CD4-positive, alpha-beta T cell treated with Interleukin-10 for 1 hour (primary cell): ENCODE measurements around the gene LYRM4.

Source experiments
- DNase-seq: peaks from one replicate; pipeline ENCODE4 v3.0.0-alpha.2; 2020

The LYRM4 gene

DNA sequence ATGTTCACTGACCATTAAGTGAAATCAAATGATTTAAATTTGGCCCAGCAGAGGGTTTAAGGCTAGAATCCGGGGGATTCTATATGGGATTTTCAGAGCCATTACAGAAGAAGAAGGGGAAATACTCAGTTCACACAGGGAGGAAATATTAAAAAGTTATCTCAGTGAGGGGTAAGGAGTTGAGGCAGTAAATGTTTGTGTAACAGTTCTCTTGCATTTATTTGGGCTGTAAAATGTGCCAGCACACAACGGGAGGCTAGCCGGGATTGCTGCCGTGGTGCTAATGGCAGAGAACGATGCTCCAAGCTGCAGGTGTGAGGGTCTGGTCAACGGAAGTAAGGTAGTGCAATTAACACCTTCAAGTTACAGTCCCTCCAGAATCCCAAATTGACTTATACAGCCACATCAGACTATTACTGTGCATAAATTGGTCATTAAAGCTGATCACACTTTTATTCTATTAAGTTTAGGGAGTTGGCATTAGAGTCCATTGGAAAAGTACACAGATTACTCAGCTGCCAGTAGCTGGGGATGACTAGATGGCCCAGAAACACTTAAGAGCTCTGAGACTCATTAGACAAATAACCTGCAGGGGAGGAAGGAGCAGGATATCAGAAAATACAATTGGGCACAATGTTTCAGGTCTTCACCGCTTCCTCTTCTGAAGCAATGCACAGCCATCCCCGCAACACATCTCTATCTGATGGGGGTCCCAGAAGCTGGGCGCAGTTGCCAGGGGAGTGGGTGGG, 144.3 kb downstream of the LYRM4 start:
- no peak for DNase-seq

DNA sequence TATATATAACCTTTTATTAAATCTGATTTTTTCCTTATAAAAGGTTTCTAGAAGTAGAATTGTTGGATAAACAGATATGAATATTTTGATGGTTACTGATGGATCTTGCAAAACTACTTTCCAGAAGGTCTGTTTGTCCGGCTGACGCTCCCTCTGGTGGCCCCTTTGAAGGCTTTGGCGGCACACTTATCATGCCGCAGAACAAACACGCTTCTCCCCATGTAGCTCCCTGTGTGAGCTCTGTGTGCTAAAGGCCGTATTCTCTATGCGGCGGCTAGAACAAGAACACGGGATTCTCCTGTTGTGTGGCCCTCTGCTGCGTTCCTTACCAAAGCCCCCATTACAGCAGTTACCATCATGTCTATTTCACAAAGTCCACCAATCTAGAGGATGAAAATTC, 145.6 kb downstream of the LYRM4 start:
- DNase-seq, result no peak

DNA sequence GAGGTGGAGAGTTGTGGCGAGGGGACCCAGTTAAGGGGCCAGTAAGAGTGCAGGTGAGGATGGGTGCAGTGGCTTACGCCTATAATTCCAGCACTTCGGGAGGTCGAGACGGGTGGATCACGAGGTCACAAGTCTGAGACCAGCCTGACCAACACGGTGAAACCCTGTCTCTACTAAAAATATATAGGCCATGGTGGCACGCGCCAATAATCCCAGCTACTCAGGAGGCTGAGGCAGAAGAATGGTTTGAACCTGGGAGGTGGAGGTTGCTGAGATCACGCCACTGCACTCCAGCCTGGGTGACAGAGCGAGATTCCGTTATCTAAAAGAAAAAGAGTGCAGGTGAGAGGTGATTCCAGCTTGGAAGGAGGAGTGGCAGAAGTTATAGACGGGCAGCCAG, 147.7 kb downstream of the LYRM4 start:
- no peak for DNase-seq

DNA sequence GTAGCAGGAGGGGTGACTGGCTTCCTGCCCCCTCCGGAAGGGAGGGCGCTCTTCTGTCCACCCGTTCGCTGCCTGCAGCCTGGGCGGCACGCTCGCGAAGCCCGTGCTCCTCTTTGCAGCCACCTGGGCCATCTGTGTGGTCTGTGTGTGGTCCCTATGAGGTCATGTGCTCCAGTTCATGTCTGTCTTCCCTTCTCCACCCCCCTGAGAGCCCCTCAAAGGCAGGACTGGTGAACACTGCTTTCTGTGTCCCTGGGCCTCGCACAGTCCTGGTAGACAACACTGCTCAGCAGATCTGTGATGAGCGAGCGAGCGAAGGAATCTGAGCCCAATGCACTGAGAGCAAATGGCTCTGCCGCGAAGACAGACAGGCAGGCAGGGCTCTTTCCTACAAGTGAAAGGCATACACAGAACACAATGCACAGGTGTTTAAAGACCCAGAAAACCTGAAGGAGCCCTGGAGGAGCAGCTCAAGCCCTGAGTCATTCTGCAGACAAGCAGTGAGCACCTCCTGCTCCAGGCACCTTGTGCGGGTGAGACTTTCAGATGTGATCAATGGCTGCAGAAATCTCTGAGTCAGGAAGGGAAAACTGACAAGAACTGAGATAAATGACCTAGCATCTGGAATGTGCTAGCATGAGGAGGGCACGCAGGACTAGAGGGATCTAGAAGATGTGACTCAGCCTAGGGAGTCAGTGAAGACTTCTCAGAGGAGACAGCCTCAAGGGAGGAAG, 148.5 kb downstream of the LYRM4 start:
- DNase-seq, result no peak

DNA sequence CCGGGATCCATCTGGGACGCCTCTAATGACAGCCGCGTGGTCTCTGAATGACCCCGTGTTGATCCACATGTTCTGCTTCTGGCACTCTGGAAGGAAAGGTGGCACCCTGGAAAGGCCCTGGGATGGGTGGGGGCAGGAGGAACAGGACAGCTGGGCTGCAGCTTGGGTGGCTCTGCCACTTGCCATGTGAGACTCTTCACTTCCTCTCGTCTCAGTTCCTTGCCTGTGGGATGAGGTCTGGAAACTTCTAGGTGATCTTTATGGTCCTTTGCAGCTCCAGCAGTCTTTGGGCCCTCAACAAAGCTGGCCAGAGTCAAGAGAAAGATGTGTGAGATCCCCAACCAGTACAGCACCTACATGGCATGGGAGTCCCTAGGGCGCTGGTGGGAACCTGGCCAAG, 149.1 kb downstream of the LYRM4 start:
- DNase-seq, result no peak

DNA sequence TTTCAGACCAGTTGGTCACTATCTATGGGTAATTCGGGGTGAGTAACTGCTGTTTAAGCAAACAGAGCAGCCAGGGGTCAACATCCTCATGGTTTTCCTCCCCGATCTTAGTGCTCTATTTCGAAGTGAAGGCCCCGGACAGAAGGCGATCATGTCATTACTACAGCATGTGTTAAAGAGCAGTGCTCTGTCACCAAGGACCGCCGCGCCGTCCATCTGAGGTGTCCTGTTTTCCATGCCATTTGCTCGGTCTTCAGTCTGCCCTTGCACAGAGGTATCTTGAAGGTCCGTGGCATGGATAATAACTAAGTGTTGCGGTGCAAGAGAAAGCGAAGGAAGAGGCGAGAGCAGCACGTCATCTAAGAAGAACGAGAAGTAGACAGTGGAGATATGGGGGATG, 150.5 kb downstream of the LYRM4 start:
- no peak for DNase-seq

DNA sequence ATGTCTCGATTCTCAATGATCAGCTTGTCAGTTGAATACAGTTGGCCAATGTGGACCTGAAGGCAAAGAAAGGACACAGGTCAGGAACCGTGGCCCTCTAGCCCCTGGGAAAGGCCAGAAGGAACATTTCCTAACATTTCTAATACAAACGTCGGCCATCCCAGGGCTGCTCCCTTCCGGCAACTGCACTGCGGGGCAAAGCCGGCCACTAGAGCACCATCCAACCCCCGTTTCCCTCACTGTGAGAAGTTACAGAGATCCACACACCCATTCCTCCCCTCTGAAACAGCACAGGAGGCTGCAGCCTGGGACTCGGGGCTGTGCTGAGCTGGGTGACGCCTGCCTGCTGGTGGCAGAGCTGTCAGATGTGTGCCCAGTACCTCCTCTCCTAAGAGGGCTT, 151.3 kb downstream of the LYRM4 start:
- no peak for DNase-seq

DNA sequence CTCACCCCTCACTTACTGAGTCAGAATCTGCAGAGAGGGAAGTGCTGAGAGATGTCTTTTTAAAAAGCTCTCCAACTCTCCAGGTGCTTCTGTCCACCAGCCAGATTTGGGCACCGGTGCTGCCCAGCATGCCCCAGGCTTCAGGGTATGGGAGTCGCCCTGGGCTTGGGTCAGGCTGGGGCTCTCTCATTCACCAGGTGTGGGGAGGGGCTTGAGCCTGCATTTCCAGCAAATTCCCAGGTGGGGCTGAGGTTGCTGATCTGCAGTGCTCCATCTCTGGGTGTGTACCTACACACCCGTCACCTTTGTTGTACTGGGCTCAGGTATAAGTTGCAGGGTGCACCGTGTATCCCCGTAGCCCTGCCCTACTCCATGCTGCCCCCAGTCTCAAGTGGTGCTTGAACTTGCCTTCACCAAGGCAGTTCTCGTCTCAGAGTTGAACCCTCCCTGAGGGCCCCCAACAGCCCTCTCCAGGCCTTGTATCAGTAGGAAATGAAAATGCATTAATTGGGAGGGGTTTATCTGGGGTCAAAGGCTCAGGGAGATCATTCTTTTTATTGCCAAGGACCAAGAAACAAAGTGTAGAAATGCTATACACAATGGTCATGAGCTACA, 152.1 kb downstream of the LYRM4 start:
- DNase-seq, result no peak

DNA sequence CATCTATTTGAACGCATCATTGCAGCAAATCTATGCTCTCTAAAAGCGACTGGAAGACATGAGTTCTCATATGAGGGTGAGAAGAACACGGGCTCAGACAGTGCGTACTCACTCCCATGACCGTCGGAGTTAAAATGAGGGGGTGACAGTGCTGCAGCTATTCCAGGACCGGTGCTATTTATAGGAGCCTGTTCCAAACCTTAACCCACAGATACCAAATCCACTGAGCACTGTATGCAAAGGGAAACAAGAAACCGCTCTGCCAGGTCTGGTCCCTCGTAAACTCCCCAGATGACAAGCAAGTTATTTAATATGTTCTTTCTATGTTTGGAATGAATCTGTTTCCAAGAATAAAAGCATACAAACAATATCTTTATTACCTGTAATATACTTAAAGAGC, 152.7 kb downstream of the LYRM4 start:
- no peak for DNase-seq

DNA sequence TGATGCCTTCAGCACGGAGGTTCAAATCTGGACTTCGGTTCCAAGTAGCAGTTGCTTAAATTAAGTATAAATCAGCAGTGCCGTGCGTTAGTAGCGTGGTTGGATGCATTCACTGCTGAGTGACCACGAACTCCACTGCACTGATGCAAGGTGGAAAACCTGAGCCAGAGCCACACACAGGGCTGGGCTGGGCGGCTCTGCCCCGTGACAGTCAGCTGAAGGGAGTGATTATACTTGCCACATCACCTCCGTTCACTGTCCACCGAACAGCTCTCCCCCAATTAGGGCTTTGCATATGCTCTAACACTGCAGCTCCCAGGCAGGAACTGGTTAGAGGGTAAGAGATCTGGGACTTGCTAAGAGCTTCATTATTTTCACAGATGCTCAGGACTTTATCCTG, 153.4 kb downstream of the LYRM4 start:
- no peak for DNase-seq

DNA sequence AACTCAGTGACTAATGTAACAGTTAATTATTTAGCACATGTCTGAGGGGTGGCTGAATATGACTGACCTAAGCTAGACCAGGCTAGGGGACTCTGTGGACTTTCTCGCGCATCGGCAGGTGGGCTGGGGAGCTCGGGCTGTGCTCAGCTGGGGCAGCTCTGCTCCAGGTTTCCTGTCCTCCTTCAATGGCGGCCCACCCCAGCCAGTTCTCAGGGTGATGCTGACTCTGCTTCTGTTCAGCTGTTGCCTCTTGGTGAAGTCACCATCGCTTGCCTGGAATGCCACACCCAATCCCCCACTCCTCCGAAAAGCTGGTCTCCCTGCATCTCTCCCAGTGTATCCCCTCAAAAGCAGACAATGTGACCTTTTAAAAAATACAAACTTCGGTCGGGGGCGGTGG, 155.6 kb downstream of the LYRM4 start:
- no peak for DNase-seq

DNA sequence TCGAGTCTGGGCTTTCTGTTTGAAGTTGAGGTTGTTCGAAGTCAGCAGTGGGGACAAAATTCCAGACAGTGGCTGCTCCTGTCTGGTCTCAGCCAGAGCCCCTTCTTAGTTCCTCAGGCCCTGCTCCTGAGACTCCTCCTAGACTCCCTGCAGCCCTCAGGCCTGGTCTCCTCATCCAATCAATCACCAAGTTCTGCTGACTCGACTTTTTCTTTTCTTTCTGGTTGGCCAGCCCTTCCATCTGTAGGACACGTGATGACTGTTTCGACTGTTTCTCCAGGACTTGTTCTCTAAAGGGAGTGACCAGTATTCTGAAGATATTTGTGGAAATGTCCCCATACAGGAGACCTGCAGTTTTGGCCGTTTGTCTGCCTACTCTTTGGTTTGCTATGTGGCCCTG, 156.1 kb downstream of the LYRM4 start:
- DNase-seq, result no peak

DNA sequence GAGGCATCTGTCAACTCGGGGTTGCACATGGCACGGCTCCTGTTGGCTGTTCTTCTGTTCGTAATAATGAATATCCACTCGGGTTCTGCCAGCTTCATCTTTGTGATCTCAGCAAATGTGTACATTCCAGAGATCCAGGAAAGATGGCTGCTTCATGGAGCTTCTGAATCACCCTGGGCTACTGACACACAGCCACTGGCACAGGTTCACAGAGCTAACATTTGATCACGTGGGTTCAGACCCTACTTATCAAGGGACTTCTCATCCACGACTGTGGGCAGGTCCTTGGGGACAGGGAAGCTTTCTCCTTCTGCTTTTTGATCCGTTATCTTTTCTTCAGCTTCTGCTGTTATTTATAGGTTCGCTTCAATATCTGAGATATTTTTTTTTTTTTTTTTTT, 157.5 kb downstream of the LYRM4 start:
- DNase-seq, result no peak

DNA sequence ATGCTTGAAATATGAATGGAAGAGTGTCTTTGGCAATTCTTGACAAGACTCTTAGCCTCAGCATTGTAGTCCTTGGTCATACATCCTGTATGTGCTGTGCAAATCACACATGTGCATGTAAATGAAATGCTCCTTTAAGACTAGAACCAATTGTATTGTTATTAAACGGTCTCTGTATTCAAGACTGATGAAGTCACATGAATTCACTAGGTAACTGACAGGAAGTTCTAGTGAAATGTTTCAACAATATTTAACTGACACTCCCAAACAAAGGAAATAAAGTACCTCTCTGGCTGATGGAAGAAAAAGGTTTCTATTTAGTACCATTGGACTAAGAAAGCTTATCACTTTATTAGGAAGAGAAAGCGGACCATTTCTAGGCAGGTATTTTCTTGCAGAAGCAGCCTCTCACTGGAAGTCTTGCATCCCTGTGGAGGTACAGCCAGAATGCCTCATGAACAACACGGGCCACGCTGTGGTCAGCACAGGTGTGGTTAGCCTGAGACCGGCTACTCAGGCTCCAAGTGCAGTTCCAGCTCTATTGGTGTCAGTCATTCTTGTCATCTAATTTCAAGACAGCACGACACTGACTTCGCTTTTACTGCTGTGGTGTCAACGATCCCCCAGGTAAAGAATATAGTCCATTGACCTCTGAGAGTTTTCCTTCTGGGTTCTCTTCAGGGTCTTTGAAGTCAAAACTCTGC, 158.3 kb downstream of the LYRM4 start:
- no peak for DNase-seq

DNA sequence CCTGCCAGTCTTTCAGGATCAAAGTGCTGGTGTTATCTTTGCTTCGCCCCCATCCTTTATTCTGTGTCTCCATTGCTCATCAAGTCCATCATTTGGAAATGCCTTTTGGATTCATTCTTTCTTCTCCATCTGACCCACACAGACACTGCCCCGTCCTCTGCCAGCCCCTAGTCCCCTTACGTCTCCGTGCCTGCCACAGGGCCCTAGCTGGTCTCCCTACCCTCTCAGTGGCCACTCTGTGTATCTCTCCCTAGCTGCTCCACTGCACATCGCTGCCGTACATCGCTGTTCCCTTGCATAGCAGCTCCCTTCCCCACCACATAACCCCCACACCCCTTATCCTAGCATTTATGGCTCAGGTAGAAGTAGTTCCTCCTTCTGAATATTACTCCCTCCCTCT, 159.9 kb downstream of the LYRM4 start:
- no peak for DNase-seq

DNA sequence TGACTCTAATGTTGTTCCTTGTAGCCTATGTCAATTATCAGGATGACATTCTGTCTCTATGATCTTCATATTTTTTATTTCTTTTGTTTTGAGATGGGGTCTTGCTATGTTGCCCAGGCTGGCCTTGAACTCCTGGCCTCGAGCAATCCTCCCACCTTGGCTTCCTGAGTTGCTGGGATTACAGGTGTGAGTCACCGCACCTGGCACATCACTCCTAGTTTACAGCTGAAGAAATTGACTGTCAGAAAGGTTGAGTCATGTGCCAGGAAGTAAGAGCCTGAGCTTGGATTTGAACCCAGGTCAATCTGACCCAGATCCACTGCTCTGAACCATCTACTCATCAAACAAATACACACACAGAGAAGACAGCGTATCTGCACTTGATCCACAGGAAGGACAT, 161.2 kb downstream of the LYRM4 start:
- DNase-seq, result no peak

DNA sequence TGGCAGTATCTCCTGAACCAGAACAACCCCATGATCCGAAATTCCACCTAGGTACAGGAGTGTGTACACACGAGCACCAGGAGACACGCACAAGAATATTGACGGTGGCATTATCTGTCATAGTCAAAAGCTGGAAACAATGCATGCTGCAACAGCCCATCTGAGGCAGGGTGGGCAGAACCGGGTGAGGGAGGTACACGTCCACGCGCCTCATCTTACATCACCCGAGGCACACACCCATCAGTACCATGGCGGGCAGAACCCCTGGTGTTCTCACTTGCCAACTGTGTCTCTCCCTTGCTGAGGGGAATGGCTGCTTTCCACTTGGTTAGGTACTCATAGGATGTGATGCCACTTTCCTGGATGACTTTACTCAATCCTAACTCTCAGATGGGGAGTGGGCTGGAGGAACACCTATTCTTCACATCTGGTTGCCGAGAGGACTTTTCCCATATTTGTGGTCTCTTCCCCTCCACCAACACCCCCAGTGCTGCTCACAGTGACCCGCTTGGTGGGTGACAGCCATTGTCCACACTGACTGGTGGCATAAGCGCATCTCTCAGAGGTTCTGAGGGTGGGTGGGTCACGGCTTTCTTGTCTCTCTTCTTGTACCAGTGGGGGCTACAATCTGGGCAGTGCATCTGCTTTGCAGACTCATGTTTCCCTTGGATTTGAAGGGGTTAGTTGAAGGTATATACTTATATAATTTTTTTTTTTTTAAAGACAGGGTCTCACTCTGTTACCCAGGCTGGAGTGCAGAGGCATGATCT, 162.1 kb downstream of the LYRM4 start:
- DNase-seq, result no peak

DNA sequence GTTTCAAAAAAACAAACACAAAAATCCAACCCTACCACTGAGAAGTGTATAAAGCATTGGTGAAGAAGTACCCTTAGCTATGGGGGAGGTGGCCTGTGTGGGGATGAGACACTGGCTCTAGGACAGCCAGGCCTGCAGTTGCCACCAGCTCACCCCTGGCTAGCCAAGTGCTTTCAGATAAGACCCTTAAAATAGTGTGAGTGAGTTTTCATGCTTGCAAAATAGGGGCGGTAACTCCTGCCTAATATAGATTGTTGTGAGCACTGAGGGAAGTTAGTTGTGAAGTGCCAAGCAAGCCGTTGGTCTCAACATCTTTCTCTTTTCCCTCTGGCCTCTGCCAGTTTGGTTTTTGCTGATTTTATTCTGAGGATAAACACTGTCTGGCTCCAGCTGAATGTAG, 164.3 kb downstream of the LYRM4 start:
- no peak for DNase-seq

DNA sequence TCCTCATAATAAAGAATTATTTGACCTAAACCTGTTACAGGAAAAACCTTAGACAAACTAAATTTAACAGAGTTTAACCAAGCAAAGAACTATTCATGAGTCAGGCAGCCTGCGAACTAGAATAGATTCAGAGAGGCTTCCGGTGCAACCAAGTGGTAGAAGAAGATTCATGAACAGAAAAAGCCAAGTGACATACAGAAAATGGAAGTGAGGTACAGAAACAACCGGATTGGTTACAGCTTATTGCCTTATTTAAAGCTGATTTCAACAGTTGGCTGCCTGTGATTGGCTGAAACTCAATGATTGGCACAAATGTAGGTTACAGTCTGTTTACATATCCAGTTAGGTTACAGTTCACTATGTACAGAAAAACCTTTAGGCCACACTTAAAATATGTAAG, 165.5 kb downstream of the LYRM4 start:
- DNase-seq, result no peak

DNA sequence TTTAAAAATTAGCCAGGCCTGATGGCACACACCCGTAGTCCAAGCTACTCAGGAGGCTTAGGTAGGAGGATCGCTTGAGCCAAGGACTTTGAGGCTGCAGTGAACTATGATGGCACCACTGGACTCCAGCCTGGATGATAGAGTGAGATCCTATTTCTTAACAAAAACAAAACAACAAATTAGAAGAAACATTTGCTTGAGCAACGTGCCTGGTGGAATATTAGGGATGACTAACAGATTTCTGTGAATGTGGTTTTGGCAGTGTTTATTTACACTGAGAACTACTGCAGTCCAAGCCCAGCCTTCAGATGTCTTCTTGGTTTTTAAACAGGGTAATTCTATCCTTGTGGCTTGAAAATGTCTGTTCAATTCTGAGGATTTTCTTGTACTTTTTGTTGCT, 166.4 kb downstream of the LYRM4 start:
- DNase-seq, result no peak

DNA sequence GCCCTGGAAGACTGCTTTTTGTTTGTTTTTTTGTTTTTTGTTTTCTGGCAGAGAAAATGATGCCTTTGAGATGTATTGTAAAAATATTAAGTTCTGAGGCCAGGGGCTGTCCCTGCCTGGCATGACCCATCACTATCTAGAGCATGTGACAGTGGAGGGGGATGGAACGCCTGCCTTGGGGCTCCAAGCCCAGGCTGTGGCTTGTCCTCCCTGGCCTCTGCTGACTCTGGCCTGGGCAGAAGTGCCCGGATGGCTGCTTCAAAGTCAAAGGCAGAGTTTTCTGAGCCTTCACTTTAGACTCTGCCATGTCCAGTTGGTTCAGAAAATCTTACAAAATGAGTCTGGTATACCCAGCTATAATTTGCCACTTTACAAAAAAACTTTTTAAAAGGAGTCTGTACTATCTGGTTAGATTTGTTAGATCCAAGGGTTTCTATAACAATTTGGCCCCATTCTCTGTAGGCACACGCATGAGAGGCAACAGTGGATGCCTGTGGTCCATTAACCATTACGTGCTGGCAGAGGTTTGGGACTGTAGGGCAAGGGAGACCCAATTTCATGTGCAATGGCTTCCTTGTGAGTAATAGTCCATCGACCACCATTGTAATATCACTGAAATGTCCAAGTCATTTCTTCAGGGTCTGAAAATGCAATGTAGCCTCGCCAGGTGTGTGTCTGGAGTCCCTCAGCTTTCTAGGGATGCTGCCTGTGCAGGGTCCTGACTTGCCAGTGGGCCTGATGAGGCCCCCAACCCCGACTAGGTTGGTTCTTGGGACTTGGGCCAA, 167.3 kb downstream of the LYRM4 start:
- no peak for DNase-seq
